OCI-LY7 (cell line): ENCODE results near the gene PKN2. TPM values are rescaled to one million over a fixed set of nuclear protein-coding genes. Genes with fewer than 3 reads are reported as not detected.

Experiments
- BruUV-seq: library from RNA; stranded (reverse); fragments of 400-500 nt; replicated peaks from 2 replicates; lab custom pipeline; 2021; lab: Mats Ljungman, UMichigan
- CTCF ChIA-PET: fragments of 300-600 bp; sonication (Branson Sonifier 250); formaldehyde crosslinking; loops from one replicate; lab custom pipeline; 2022; ENCODE audit warnings: antibody characterized with exemption; ENCODE audit not compliant: unreplicated experiment; lab: Charles Lee
- POLR2A ChIA-PET: fragments of 300-600 bp; sonication (Branson Sonifier 250); formaldehyde crosslinking; loops from one replicate; lab custom pipeline; 2022; ENCODE audit warnings: antibody characterized with exemption; lab: Charles Lee
- DNase-seq: peaks from one replicate; pipeline ENCODE4 v3.0.0-alpha.2; 2015; ENCODE audit warnings: low spot score
- H2AFZ ChIP-seq: fragments of 200-600 bp; sonication (generic), shearing (Covaris generic); 2 replicates; pipeline ENCODE4 v1.6.1; 2014; ENCODE audit warnings: mild to moderate bottlenecking, antibody characterized with exemption, low read length, moderate library complexity
- H3K27ac ChIP-seq: fragments of 200-600 bp; sonication (generic); 2 replicates; pipeline ENCODE4 v1.5.1; 2014; ENCODE audit warnings: mixed run types, low read depth, mild to moderate bottlenecking, moderate library complexity, low read length, inconsistent platforms; ENCODE audit not compliant: poor library complexity, severe bottlenecking
- H3K36me3 ChIP-seq: fragments of 200-600 bp; sonication (generic); 2 replicates; pipeline ENCODE4 v1.6.1; 2014; ENCODE audit warnings: mild to moderate bottlenecking, antibody characterized with exemption, low read length, moderate library complexity, mixed read lengths; ENCODE audit not compliant: insufficient read depth
- H3K4me1 ChIP-seq: fragments of 200-600 bp; sonication (generic); 2 replicates; pipeline ENCODE4 v1.5.1; 2014; ENCODE audit warnings: mild to moderate bottlenecking, low read length; ENCODE audit not compliant: insufficient read depth, poor library complexity, severe bottlenecking
- H3K4me2 ChIP-seq: fragments of 200-600 bp; sonication (generic); 2 replicates; pipeline ENCODE4 v1.6.1; 2014; ENCODE audit warnings: mild to moderate bottlenecking, low read length
- H3K4me3 ChIP-seq: fragments of 200-600 bp; sonication (generic); 2 replicates; pipeline ENCODE4 v1.5.1; 2014; ENCODE audit warnings: mild to moderate bottlenecking, low read depth, low read length; ENCODE audit not compliant: poor library complexity, severe bottlenecking
- H3K79me2 ChIP-seq: fragments of 200-600 bp; sonication (generic); 2 replicates; pipeline ENCODE4 v1.6.1; 2016; ENCODE audit warnings: low read depth, mild to moderate bottlenecking, low read length, moderate library complexity, mixed read lengths; ENCODE audit not compliant: insufficient read depth
- H3K9me2 ChIP-seq: fragments of 200-600 bp; sonication (generic); 2 replicates; pipeline ENCODE4 v1.6.1; 2016; ENCODE audit warnings: mild to moderate bottlenecking, low read length, mixed read lengths; ENCODE audit not compliant: insufficient read depth
- H3K9me3 ChIP-seq: fragments of 200-600 bp; sonication (generic); 2 replicates; pipeline ENCODE4 v1.6.1; 2014; ENCODE audit warnings: mild to moderate bottlenecking, mixed run types, low read length, mixed read lengths
- H4K20me1 ChIP-seq: fragments of 200-600 bp; sonication (generic); 2 replicates; pipeline ENCODE4 v1.6.1; 2014; ENCODE audit warnings: mild to moderate bottlenecking, antibody characterized with exemption, low read length, moderate library complexity, mixed read lengths; ENCODE audit not compliant: insufficient read depth
- CTCF ChIP-seq: fragments of 200-600 bp; sonication (generic); conservative IDR thresholded peaks from 2 replicates; pipeline ENCODE4 v1.5.1; 2014; ENCODE audit warnings: mild to moderate bottlenecking, antibody characterized with exemption, low read length, moderate library complexity, mixed read lengths
- EZH2phosphoT487 ChIP-seq: fragments of 200-600 bp; sonication (generic); IDR thresholded peaks from 2 replicates; pipeline ENCODE4 v1.6.1; 2018; ENCODE audit warnings: low read depth, borderline replicate concordance, mild to moderate bottlenecking, mixed run types, antibody characterized with exemption, low read length, moderate library complexity, mixed read lengths
- intact Hi-C: fragments of 100-400 bp; cut with micrococcal nuclease; formaldehyde crosslinking; loops from one replicate; pipeline ENCODE4 v1.10.0; 2022; ENCODE audit not compliant: unreplicated experiment
- total RNA-seq, 2 experiments: library from RNA; depleted of rRNA in 1 of 2; stranded (reverse); fragments of >200 nt in 1 of 2; shearing (Covaris generic) in 1 of 2; gene quantifications; 2 replicates each; pipeline ENCODE4 v1.2.3, GENCODE V29; 2014 to 2022

The PKN2 gene
- total RNA-seq, 2 experiments from 2014 or later = 22.3 to 28.2 TPM

DNA sequence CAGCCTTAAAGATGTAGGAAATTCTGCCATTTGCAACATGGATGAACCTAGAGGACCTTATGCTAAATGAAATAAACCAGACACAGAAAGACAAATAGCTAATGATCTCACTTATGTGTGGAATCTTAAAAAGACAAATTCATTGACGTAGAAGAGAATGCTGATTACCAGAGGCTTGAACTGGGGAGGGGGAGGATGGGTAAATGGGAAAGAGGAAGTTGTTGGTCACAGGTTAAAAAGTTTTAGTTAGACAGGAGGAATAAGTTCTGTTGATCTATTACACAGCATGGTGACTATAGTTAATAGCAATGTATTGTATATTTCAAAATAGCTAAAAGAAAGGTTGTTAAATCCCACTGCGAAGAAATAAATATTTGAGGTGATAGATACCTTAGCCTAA lies 62.8 kb downstream of the PKN2 start:
- Histone ChIP-seq H3K79me2 (peaks cover 6% of the 10 kb centered on the region; the same call in 1 of the 2 replicates), H3K9me2 (no peaks in the 10 kb centered on the region), H4K20me1 (no peaks in the 10 kb centered on the region), H2AFZ (no peak overlapping the region), H3K4me2 (no peak overlapping the region), H3K27ac (no peak overlapping the region), H3K9me3 (no peaks in the 10 kb centered on the region), H3K36me3 (peaks cover 30% of the 10 kb centered on the region), H3K4me3 (no peak overlapping the region), H3K4me1 (no peaks in the 10 kb centered on the region)
- no TSS peak for BruUV-seq
- POLR2A ChIA-PET = interaction anchor here (0.8 to 1.0 kb wide), 2 partner anchors 62 to 63 kb away, joined by 3 to 4 read pairs; no protein-coding TSS in a partner anchor
- TF ChIP-seq EZH2phosphoT487 (no peak), CTCF (no peak)
- CTCF ChIA-PET = no interaction called here
- intact Hi-C loops = no loop called here
- no peak for DNase-seq

DNA sequence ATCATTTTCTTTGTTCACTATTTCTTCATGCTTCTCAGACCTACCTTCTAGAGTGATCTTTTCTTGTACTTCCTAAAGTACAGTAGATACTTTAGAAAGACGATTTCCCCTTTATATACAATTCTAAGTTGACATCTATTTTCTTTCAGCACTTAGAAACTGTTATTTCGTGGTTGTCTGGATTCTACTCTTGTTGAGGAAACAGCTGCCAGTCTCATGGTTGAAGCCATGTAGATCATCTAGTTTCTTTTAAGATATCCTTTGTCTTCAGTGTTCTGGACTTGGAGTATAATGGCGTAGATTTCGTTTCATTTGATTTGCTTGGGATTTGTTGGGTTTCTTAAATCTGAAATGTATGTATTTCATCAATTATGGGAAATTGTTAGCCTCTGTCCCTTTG lies 67.6 kb downstream of the PKN2 start:
- intact Hi-C loops = no loop called here
- no TSS peak for BruUV-seq
- ChIA-PET POLR2A (interaction anchor here (0.6 kb wide), 1 partner anchor 903 kb away, joined by 4 read pairs; no protein-coding TSS in a partner anchor), CTCF (no interaction called here)
- no peak for DNase-seq
- no peak overlapping the region for H3K4me3 ChIP-seq
- no peak overlapping the region for H3K4me2 ChIP-seq
- no peak for TF ChIP-seq EZH2phosphoT487
- no peak for TF ChIP-seq CTCF
- H3K4me1 ChIP-seq = no peaks in the 10 kb centered on the region
- no peaks in the 10 kb centered on the region for H3K9me3 ChIP-seq
- no peak overlapping the region for H2AFZ ChIP-seq
- no peak overlapping the region for H3K27ac ChIP-seq
- H3K79me2 ChIP-seq = peaks cover 9% of the 10 kb centered on the region; the same call in 1 of the 2 replicates
- no peaks in the 10 kb centered on the region for H4K20me1 ChIP-seq
- H3K36me3 ChIP-seq = peaks cover 13% of the 10 kb centered on the region
- no peaks in the 10 kb centered on the region for H3K9me2 ChIP-seq

GRCh38 chr1:88753506-88753905 lies 69.4 kb downstream of the PKN2 start:
- ChIA-PET CTCF (no interaction called here), POLR2A (interaction anchor here (1.0 kb wide), 1 partner anchor 70 kb away, joined by 4 read pairs; no protein-coding TSS in a partner anchor)
- Histone ChIP-seq H3K4me3 (no peak overlapping the region), H3K27ac (no peak overlapping the region), H2AFZ (no peak overlapping the region), H3K9me2 (no peaks in the 10 kb centered on the region), H3K36me3 (peaks cover 16% of the 10 kb centered on the region), H3K4me1 (no peaks in the 10 kb centered on the region), H3K4me2 (no peak overlapping the region), H3K79me2 (peaks cover 9% of the 10 kb centered on the region; the same call in 1 of the 2 replicates), H4K20me1 (no peaks in the 10 kb centered on the region), H3K9me3 (no peaks in the 10 kb centered on the region)
- intact Hi-C loops = no loop called here
- no TSS peak for BruUV-seq
- TF ChIP-seq CTCF (no peak), EZH2phosphoT487 (no peak)
- DNase-seq = no peak
